ENCODE measurements around the gene NELFCD.

NELFCD gene

DNA sequence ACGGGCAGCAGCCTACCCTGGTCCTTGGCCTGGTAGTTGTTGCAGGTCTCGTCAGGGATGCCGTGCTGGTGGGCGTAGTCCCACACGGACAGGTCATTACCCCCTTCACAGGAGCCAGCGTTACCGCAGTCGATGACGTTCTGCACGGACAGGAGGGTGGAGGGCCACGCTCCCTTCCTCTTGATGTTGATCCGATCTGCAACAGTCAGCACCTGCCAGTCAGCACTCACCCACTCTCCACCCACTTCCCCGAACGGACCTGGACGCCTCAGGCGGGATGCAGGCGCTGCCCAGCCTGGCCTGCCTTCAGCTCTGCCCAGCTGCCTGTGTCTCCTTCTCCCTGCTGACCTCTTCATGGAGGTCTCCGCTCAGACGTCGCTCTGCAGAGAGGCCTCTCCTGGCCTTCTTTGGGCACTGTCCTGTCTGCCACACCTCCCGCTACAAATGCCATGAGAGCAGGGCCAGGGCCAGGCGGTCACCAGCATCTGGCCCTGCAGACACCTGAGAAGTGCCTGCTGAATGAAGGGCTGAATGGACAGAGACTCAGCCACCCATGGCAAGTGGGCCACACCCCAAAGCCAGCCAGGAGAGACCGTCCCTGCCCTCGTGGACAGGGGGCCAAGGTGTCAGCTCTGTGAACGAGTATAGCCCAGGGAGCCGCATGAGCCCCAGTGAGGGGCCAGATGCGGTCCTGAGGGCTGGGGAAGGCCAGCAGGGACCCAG, 20.6 kb downstream of the NELFCD start:
- Histone ChIP-seq H3K4me1 (peaks cover 41% of the 10 kb centered on the region), H3K27me3 (peaks cover 8% of the 10 kb centered on the region), H3K27ac (no peak overlapping the region), H3K36me3 (peaks cover 19% of the 10 kb centered on the region), H4K20me1 (peaks cover 25% of the 10 kb centered on the region; the same call in 1 of the 2 replicates), H3K4me3 (no peak overlapping the region), H3K4me2 (no peak overlapping the region), H3K9ac (no peak overlapping the region), H3K9me3 (no peaks in the 10 kb centered on the region)
- no peak for TF ChIP-seq Cebpa-rat (IDR thresholded peaks at IDR 0.05)

DNA sequence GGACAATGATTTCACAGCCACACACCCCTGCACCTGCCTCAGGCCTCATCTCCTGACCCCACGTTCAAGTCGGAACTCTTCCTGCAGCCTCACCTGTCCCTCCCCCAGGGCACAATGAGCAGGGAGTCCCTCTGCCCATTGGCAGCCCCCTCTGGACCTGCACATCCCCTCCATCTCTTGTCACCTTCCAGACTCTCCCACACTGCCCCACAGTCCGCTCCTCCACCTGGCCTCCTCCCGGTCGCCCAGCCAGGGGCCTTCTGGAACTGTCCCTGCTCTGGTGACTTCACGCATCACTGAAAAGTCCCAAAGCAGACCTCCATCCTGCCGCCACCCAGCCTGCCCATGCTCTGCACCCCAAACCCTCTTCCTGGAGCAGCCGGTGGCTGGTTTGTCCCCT, 21.3 kb downstream of the NELFCD start:
- no peak for TF ChIP-seq Cebpa-rat (IDR thresholded peaks at IDR 0.05)
- H3K27ac ChIP-seq, result no peak overlapping the region
- no peak overlapping the region for H3K4me3 ChIP-seq
- no peak overlapping the region for H3K4me2 ChIP-seq
- peaks cover 16% of the 10 kb centered on the region for H3K27me3 ChIP-seq
- H3K4me1 ChIP-seq, result peaks cover 48% of the 10 kb centered on the region
- H3K9me3 ChIP-seq, result no peaks in the 10 kb centered on the region
- H3K9ac ChIP-seq, result no peak overlapping the region
- H3K36me3 ChIP-seq, result peaks cover 12% of the 10 kb centered on the region
- H4K20me1 ChIP-seq, result peaks cover 25% of the 10 kb centered on the region; the same call in 1 of the 2 replicates

DNA sequence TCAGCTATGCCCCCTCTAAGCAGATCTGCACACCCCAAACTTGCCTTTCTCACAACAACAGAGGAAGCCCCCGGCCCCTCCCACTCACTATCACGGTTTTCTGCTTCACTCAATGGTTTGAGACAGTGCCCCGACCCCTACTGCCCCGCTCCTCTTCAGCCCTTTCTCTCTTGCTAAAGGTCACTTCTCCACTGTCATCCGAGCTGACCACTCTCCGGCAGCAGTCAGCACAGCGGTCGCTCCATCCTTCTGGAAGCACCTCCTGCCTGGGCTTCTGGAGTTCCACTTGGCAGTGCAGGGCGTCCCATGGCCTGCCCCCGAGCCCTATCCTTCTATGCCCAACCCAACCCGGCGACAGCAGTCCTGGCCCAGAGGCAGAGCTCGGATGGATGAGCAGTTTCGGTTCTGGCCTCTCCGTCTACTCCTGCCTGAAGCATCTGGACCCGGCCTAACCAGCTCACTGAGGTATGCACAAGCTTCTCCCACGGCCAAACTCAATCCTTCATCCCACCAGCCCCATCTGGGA, 21.9 kb downstream of the NELFCD start:
- Histone ChIP-seq H4K20me1 (peaks cover 25% of the 10 kb centered on the region; the same call in 1 of the 2 replicates), H3K4me3 (no peak overlapping the region), H3K27ac (no peak overlapping the region), H3K27me3 (peaks cover 21% of the 10 kb centered on the region), H3K36me3 (peaks cover 6% of the 10 kb centered on the region; the same call in 1 of the 2 replicates), H3K9ac (no peak overlapping the region), H3K4me1 (peaks cover 54% of the 10 kb centered on the region), H3K4me2 (peak overlapping the region; percentile 94), H3K9me3 (no peaks in the 10 kb centered on the region)
- no peak for TF ChIP-seq Cebpa-rat (IDR thresholded peaks at IDR 0.05)

DNA sequence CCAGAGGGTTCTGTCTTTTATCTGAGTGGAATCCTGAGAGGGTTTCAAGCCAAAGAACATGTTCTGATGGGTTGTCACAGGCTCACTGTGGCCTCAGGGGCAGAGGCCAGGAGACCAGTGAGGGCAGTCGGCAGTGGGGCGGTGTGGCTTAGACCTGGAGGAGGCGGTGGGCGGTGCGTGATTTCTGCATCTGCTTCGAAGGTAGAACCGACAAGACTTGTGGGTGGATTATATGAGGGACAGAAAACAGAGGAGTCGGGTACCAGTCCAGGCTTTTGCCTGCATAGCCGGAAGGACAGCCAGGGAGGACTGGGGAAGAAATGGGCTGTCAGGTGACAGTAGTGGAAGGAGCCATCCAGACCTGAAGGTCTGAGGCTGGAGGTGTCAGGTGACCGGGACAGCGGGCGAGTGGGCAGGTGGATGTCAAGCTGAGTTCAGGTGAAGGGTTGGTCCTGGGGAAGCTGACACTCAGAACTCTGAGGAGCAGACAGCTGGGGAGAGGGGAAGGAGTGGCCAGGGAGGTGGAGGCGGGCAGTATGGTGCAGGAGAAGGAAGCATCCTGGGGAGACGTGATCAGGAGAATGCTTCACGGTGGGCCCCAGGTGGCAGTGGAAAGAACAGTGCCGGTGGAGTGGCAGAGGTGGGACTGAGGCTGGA, 22.9 kb downstream of the NELFCD start:
- H4K20me1 ChIP-seq, result peaks cover 25% of the 10 kb centered on the region; the same call in 1 of the 2 replicates
- H3K36me3 ChIP-seq, result peaks cover 6% of the 10 kb centered on the region; the same call in 1 of the 2 replicates
- peak overlapping the region; percentile 94 for H3K4me2 ChIP-seq
- H3K27me3 ChIP-seq, result peaks cover 23% of the 10 kb centered on the region
- H3K4me3 ChIP-seq, result peak overlapping the region; percentile 36; the same call in 1 of the 2 replicates
- no peak for TF ChIP-seq Cebpa-rat (IDR thresholded peaks at IDR 0.05)
- H3K9ac ChIP-seq, result no peak overlapping the region
- no peaks in the 10 kb centered on the region for H3K9me3 ChIP-seq
- peak overlapping the region; percentile 35; the same call in 1 of the 2 replicates for H3K27ac ChIP-seq
- H3K4me1 ChIP-seq, result peaks cover 64% of the 10 kb centered on the region

DNA sequence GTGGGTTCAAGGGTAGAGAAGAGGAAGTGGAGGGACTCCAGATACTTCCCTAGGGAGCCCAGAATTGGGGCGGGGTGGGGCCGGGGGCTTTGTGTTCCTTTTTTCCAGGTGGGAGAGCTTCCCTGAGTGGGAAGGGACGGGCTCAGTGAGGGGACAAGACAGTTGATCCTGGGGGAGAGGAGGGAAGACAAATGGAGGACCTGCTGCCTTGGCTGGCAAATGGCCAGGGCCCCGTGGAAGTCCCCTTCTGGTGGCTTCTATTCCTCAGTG, 23.4 kb downstream of the NELFCD start:
- Histone ChIP-seq H3K27me3 (peaks cover 23% of the 10 kb centered on the region), H3K9ac (peak overlapping the region; percentile 3; the same call in 1 of the 2 replicates), H3K36me3 (peaks cover 6% of the 10 kb centered on the region; the same call in 1 of the 2 replicates), H3K4me2 (peak overlapping the region; percentile 94), H3K4me3 (peak overlapping the region; percentile 36; the same call in 1 of the 2 replicates), H4K20me1 (peaks cover 25% of the 10 kb centered on the region; the same call in 1 of the 2 replicates), H3K4me1 (peaks cover 66% of the 10 kb centered on the region), H3K9me3 (no peaks in the 10 kb centered on the region), H3K27ac (peak overlapping the region; percentile 35; the same call in 1 of the 2 replicates)
- no peak for TF ChIP-seq Cebpa-rat (IDR thresholded peaks at IDR 0.05)

DNA sequence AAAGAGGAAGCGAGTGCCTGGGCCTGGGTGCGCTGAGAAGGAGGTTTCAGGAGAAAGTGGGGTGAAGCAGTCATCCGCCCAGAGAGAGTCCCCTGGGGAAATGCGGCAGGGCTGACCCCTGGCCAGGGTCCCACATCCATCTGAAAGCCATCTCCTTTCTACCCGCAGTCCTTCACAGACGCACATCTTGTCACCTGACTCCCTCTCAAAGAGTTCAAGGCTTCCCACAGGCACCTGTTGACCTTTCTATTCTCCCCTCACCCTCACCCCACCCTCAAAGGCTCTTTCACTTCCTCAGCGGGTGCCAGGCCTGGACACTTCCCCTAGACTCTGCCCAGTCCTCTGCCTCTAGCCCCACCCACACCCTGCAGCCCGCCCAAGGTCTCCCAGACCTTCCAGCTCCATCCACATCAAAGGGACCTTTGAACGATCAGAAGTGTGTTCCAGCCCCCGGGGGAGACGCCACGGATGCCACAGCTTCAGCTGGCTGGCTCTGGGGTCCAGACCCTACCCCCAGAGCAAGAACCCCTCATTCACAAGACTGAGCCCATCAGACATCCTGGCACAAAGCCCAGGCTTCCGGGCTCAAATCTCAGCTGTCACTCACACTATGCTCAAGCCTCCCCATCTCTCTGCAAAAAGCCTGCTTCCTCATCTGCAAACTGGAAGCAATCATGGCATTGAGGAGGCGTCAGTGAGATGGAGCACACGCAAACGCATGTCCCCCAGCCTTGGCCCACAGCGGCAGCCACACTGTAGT, 23.9 kb downstream of the NELFCD start:
- TF ChIP-seq Cebpa-rat (IDR thresholded peaks at IDR 0.05), result no peak
- peaks cover 66% of the 10 kb centered on the region for H3K4me1 ChIP-seq
- H3K9ac ChIP-seq, result peak overlapping the region; percentile 3; the same call in 1 of the 2 replicates

DNA sequence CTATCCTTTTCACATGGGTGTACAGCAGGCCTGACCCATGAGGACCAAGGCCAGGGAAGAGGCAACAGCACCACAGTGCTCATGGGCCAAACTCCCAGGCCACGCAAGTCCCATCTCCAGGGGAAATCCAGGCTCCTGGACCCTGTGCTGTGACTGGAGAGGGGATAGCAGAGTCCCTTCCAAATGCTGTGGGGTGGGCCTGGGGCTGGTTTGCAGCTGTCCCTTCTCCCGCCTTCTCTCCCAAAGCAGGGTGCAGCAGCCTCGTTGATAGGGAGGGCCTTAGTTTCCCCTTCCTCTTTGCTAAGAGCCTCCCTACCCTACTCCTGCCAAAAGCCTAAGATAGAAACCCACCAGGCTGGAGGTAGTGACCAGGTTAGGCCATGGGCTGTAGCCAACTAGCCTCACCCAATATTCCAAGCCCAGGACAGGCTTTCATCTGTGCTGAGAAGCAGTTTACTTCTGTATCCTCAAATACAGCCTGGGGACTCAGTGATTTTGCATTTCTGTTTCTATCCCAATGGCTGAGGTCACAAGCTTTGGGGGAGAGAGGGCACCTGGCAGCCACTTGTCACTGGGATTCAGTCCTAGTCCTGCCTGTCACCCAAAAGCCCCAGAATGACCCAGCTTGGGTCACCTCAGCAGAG, 24.6 kb downstream of the NELFCD start:
- Histone ChIP-seq H4K20me1 (peaks cover 25% of the 10 kb centered on the region; the same call in 1 of the 2 replicates), H3K9me3 (no peaks in the 10 kb centered on the region), H3K36me3 (peaks cover 6% of the 10 kb centered on the region; the same call in 1 of the 2 replicates), H3K27me3 (peaks cover 23% of the 10 kb centered on the region), H3K4me3 (peak overlapping the region; percentile 66; the same call in 1 of the 2 replicates), H3K27ac (no peak overlapping the region), H3K4me2 (peak overlapping the region; percentile 94), H3K9ac (no peak overlapping the region), H3K4me1 (peaks cover 66% of the 10 kb centered on the region)
- TF ChIP-seq Cebpa-rat (IDR thresholded peaks at IDR 0.05), result no peak

More for the DNA sequence above, 23.9 kb downstream of the NELFCD start:
- peaks cover 6% of the 10 kb centered on the region; the same call in 1 of the 2 replicates for H3K36me3 ChIP-seq
- H3K27me3 ChIP-seq, result peaks cover 23% of the 10 kb centered on the region
- peak overlapping the region; percentile 94 for H3K4me2 ChIP-seq
- H3K9me3 ChIP-seq, result no peaks in the 10 kb centered on the region
- H3K4me3 ChIP-seq, result peak overlapping the region; percentile 36; the same call in 1 of the 2 replicates
- H4K20me1 ChIP-seq, result peaks cover 25% of the 10 kb centered on the region; the same call in 1 of the 2 replicates
- H3K27ac ChIP-seq, result peak overlapping the region; percentile 35; the same call in 1 of the 2 replicates

DNA sequence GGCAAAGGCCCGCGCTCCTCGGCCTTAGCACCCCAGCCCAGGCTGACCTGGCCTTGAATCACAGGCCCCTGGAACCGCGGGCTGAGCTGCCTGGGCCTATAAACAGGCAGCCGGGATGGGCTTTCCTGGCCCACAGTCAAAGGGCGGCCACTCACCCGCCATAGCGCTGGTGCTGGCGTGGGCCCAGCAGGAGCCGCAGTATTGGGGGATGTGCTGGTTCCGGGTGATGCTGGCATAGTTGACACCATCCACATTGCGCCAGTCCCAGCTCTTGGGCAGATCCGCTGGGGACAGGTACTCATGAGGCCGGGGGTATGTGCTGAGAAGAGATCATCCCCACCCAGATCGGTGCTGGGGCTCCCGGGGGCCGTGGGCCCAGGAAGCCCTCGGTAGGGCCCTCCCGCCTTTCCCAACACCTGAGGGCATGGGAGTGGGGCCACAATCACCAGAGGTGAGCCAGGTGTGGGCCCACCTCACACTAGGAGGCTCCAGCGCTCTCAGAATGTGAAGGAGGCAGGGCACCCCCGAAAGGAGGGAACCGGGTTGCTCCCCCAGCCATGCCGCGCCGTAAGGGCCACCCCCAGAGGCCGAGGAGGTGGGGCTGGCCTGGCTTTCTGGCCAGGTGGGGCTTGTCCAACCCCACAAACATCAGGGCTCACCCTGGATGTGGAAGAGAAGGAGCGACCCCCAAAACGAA, 25.3 kb downstream of the NELFCD start:
- H3K4me2 ChIP-seq, result peak overlapping the region; percentile 94
- TF ChIP-seq Cebpa-rat (IDR thresholded peaks at IDR 0.05), result no peak
- H3K36me3 ChIP-seq, result no peaks in the 10 kb centered on the region
- H3K27me3 ChIP-seq, result peaks cover 23% of the 10 kb centered on the region
- peaks cover 25% of the 10 kb centered on the region; the same call in 1 of the 2 replicates for H4K20me1 ChIP-seq
- peak overlapping the region; percentile 66 for H3K4me3 ChIP-seq
- peaks cover 66% of the 10 kb centered on the region for H3K4me1 ChIP-seq
- H3K9ac ChIP-seq, result peak overlapping the region; percentile 74
- no peaks in the 10 kb centered on the region for H3K9me3 ChIP-seq
- peak overlapping the region; percentile 73 for H3K27ac ChIP-seq

Data from BLaER1 (cell line).